Measurements from ENCODE around the gene HRH1. TPM values are rescaled to one million over a fixed set of nuclear protein-coding genes. Genes with fewer than 3 reads are reported as not detected.

HRH1 gene
- total and polyA plus RNA-seq, 2 of the 13 experiments (the other 11 are each of a cell fraction or from before 2014, with no cell fraction given): not detected

DNA sequence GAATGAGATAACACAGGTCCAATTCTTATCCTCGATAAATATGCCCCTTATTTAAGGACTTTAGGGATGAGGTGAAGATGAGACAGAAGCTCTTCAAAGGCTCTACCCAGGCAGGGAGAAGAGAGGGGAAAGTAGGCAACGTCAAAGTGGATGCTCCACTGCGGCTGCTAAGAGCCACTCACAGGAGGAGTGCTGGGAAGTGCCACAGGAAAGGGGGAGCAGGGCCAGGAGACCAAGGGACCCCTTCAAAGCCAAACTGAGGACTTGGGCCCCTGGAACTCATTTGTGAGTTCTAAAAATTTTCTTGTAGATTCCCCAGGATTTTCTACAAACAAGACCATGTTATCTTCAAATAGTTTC lies 70.6 kb downstream of the HRH1 start:
- 0% methylated on average over 3 of the region's 3 CpGs for WGBS (ENCODE audit: low lambda C conversion rate)
- DNase-seq (ENCODE audit: low spot score) (no peak), ATAC-seq (no peak), FAIRE-seq (no peak)
- no peak overlapping the region for H2AFZ ChIP-seq (ENCODE audit: low read length)
- no peaks in the 10 kb centered on the region for H3K79me2 ChIP-seq (ENCODE audit: insufficient read depth, low read length)
- TF ChIP-seq, protein P1, sequence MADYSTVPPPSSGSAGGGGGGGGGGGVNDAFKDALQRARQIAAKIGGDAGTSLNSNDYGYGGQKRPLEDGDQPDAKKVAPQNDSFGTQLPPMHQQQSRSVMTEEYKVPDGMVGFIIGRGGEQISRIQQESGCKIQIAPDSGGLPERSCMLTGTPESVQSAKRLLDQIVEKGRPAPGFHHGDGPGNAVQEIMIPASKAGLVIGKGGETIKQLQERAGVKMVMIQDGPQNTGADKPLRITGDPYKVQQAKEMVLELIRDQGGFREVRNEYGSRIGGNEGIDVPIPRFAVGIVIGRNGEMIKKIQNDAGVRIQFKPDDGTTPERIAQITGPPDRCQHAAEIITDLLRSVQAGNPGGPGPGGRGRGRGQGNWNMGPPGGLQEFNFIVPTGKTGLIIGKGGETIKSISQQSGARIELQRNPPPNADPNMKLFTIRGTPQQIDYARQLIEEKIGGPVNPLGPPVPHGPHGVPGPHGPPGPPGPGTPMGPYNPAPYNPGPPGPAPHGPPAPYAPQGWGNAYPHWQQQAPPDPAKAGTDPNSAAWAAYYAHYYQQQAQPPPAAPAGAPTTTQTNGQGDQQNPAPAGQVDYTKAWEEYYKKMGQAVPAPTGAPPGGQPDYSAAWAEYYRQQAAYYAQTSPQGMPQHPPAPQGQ (CRISPR knock-in tag; IDR thresholded peaks at IDR 0.05; ENCODE audit: borderline replicate concordance): no peak
- TF ChIP-seq SRF (IDR thresholded peaks at IDR 0.05; ENCODE audit: low read depth, low read length) (no peak), ATRX (CRISPR knock-in tag; IDR thresholded peaks at IDR 0.05; ENCODE audit: borderline replicate concordance) (no peak), YEATS2 (CRISPR knock-in tag; IDR thresholded peaks at IDR 0.05; ENCODE audit: borderline replicate concordance) (no peak), ZNF34 (CRISPR knock-in tag; IDR thresholded peaks at IDR 0.05; ENCODE audit: borderline replicate concordance) (no peak), RARA (CRISPR knock-in tag; IDR thresholded peaks at IDR 0.05) (no peak), PTBP1 (IDR thresholded peaks at IDR 0.05; ENCODE audit: low read depth, low read length, poor library complexity, severe bottlenecking) (no peak), HNF4A (CRISPR knock-in tag; IDR thresholded peaks at IDR 0.05) (no peak)
- TF ChIP-seq, protein P2, sequence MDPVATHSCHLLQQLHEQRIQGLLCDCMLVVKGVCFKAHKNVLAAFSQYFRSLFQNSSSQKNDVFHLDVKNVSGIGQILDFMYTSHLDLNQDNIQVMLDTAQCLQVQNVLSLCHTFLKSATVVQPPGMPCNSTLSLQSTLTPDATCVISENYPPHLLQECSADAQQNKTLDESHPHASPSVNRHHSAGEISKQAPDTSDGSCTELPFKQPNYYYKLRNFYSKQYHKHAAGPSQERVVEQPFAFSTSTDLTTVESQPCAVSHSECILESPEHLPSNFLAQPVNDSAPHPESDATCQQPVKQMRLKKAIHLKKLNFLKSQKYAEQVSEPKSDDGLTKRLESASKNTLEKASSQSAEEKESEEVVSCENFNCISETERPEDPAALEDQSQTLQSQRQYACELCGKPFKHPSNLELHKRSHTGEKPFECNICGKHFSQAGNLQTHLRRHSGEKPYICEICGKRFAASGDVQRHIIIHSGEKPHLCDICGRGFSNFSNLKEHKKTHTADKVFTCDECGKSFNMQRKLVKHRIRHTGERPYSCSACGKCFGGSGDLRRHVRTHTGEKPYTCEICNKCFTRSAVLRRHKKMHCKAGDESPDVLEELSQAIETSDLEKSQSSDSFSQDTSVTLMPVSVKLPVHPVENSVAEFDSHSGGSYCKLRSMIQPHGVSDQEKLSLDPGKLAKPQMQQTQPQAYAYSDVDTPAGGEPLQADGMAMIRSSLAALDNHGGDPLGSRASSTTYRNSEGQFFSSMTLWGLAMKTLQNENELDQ (CRISPR knock-in tag; IDR thresholded peaks at IDR 0.05; ENCODE audit: borderline replicate concordance): no peak
- no peaks in the 10 kb centered on the region for H3K9me3 ChIP-seq (ENCODE audit: low read length)
- H3K27ac ChIP-seq (ENCODE audit: extremely low read length, insufficient read depth, low read length): no peak overlapping the region
- POLR2A ChIA-PET: no interaction called here
- no peak overlapping the region for H3K9ac ChIP-seq (ENCODE audit: insufficient read depth, low read depth, low read length)
- CTCF ChIA-PET (ENCODE audit: low intra/inter-chr PET ratio, low total read pairs): no interaction called here
- intact Hi-C loops (cut with micrococcal nuclease; ENCODE audit: unreplicated experiment): no loop called here
- no peaks in the 10 kb centered on the region for H4K20me1 ChIP-seq (ENCODE audit: insufficient read depth, low read length)
- no peak overlapping the region for H3K4me3 ChIP-seq (replicated peaks in 1 of 3; ENCODE audit: insufficient read depth in 1 of 3, low read depth in 2 of 3, low read length in 3 of 3)
- in situ Hi-C loops (cut with HindIII; ENCODE audit: extremely low pct_ligation_motif_present, low pct_unique_long_range_greater_than_20kb): no loop called here
- no peaks in the 10 kb centered on the region for H3K4me1 ChIP-seq (ENCODE audit: insufficient read depth, low read length)
- no TSS peak for BruUV-seq (replicated peaks)
- H3K36me3 ChIP-seq (replicated peaks in 1 of 2; ENCODE audit: control insufficient read depth in 1 of 2, insufficient read depth in 2 of 2, low read length in 2 of 2): no peaks in the 10 kb centered on the region
- H3K27me3 ChIP-seq (ENCODE audit: control insufficient read depth in 1 of 2, insufficient read depth in 2 of 2, low read length in 2 of 2): peaks cover 1 to 24% of the 10 kb centered on the region in 2 experiments; a peak in 4 of 5 replicates
- no peak overlapping the region for H3K4me2 ChIP-seq (ENCODE audit: low read depth, low read length)
